H1 (cell line): ENCODE results near the gene ARHGEF3.

Experiments used
- CHD1 ChIP-seq: IDR thresholded peaks from 2 replicates; pipeline ENCODE4 v1.6.1; 2012; ENCODE audit warnings: low read depth, low read length, improper control_type of control experiment
- GTF2F1 ChIP-seq: IDR thresholded peaks from 2 replicates; pipeline ENCODE4 v1.6.1; 2012; ENCODE audit warnings: low read depth, low read length, improper control_type of control experiment, borderline replicate concordance
- NRF1 ChIP-seq: IDR thresholded peaks from 2 replicates; pipeline ENCODE4 v1.6.1; 2011; ENCODE audit warnings: mild to moderate bottlenecking, low read depth, low read length, improper control_type of control experiment

DNA sequence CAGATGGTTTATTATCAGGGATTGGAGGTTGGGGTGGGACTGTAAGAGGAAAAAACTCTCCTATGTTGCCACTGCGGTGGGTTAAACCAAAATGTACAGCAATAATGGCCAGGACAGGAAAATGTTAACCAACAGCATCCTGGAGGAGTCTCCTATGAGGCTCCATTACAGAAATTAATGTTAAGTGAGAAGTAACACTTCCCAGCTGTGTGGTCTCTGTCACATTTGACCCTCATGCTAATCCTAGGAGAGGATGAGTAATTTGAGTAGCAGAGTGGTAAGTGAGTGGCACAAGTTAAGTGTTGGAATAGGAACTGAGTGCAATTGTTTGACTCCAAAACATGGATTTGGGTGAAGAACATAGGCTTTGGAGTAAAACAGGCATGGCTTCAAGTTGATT, 39.0 kb downstream of the ARHGEF3 start:
- no peak for TF ChIP-seq GTF2F1
- TF ChIP-seq NRF1: no peak
- TF ChIP-seq CHD1: no peak
